Measurements from ENCODE around the gene MYCN.

- no peak for TF ChIP-seq EZH2phosphoT487 (IDR thresholded peaks at IDR 0.05; ENCODE audit: low read length)
- TF ChIP-seq CTCF (IDR thresholded peaks at IDR 0.05; ENCODE audit: low read length), result no peak
- TF ChIP-seq EZH2 (optimal IDR thresholded peaks at IDR 0.05; ENCODE audit: low read depth, low read length), result no peak
Observed at GRCh38 chr2:15894481-15895144, 45.7 kb upstream of the MYCN start.
